Esophagus squamous epithelium (tissue), 4 donors: Measurements from ENCODE around the gene LIMK1.
"Not testable (repeated sequence)": the region's sequence is repeated elsewhere in the genome, so short reads cannot be mapped to it uniquely, and the experiment has no call there.

Experiments
- POLR2A ChIP-seq, 4 donors: fragments of 450-650 bp; IDR thresholded peaks; one replicate each; pipeline ENCODE4 v1.6.1; 2017; ENCODE audit warnings: antibody characterized with exemption in 4 of 4, mild to moderate bottlenecking in 4 of 4, moderate library complexity in 3 of 4
- TF ChIP-seq, protein P1 (sequence below), 6 experiments: fragments of 450-650 bp in 4 of 6; fragments of 200-600 bp in 2 of 6; sonication (generic) in 2 of 6; IDR thresholded peaks; one replicate each; pipeline ENCODE4 v1.5.1; 2016 to 2019; ENCODE audit warnings: antibody characterized with exemption in 6 of 6, mild to moderate bottlenecking in 4 of 6, moderate library complexity in 4 of 6

DNA sequence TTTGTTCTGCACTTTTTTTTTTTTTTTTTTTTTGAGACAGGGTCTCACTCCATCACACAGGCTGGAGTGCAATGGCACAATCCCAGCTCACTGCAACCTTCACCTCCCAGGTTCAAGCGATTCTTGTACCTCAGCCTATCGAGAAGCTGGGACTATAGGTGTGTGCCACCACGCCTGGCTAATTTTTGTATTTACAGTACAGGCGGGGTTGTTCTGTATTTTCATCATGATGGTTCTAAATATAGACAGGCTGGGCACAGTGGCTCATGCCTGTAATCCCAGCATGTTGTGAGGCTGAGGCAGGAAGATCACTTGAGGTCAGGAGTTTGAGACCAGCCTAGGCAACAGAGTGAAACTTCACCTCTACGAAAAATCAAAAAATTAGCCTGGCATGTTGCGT is 83.7 kb downstream of the LIMK1 start:
- TF ChIP-seq, protein P1, sequence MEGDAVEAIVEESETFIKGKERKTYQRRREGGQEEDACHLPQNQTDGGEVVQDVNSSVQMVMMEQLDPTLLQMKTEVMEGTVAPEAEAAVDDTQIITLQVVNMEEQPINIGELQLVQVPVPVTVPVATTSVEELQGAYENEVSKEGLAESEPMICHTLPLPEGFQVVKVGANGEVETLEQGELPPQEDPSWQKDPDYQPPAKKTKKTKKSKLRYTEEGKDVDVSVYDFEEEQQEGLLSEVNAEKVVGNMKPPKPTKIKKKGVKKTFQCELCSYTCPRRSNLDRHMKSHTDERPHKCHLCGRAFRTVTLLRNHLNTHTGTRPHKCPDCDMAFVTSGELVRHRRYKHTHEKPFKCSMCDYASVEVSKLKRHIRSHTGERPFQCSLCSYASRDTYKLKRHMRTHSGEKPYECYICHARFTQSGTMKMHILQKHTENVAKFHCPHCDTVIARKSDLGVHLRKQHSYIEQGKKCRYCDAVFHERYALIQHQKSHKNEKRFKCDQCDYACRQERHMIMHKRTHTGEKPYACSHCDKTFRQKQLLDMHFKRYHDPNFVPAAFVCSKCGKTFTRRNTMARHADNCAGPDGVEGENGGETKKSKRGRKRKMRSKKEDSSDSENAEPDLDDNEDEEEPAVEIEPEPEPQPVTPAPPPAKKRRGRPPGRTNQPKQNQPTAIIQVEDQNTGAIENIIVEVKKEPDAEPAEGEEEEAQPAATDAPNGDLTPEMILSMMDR (IDR thresholded peaks at IDR 0.05), result not testable (repeated sequence)
- not testable (repeated sequence) for TF ChIP-seq POLR2A (IDR thresholded peaks at IDR 0.05)
